OCI-LY1 (cell line): ENCODE data around the gene RHBDF2.

Experiments
- H2AFZ ChIP-seq: fragments of 200-600 bp; sonication (generic), shearing (Covaris generic); 2 replicates; pipeline ENCODE4 v1.6.0; 2014; ENCODE audit warnings: antibody characterized with exemption, mild to moderate bottlenecking, low read length
- H3F3A ChIP-seq: fragments of 200-600 bp; sonication (generic), shearing (Covaris generic); 2 replicates; pipeline ENCODE4 v1.6.0; 2014; ENCODE audit warnings: mild to moderate bottlenecking, antibody characterized with exemption, low read length, moderate library complexity; ENCODE audit not compliant: insufficient read depth
- H3K27ac ChIP-seq: fragments of 200-600 bp; sonication (generic); 2 replicates; pipeline ENCODE4 v1.5.1; 2014; ENCODE audit warnings: low read length, mixed run types, mild to moderate bottlenecking, low read depth; ENCODE audit not compliant: poor library complexity, severe bottlenecking
- H3K27me3 ChIP-seq: fragments of 200-600 bp; sonication (generic); 2 replicates; pipeline ENCODE4 v1.6.0; 2014; ENCODE audit warnings: antibody characterized with exemption, mild to moderate bottlenecking, low read length, moderate library complexity; ENCODE audit not compliant: insufficient read depth
- H3K36me3 ChIP-seq: fragments of 200-600 bp; sonication (generic); 2 replicates; pipeline ENCODE4 v1.6.1; 2014; ENCODE audit warnings: mild to moderate bottlenecking, antibody characterized with exemption, low read length, moderate library complexity, mixed read lengths; ENCODE audit not compliant: insufficient read depth
- H3K4me1 ChIP-seq: fragments of 200-600 bp; sonication (generic); 2 replicates; pipeline ENCODE4 v1.5.1; 2014; ENCODE audit warnings: mild to moderate bottlenecking, low read length, moderate library complexity; ENCODE audit not compliant: insufficient read depth, severe bottlenecking
- H3K4me2 ChIP-seq: fragments of 200-600 bp; sonication (generic), shearing (Covaris generic); 2 replicates; pipeline ENCODE4 v1.6.1; 2014; ENCODE audit warnings: low read length
- H3K4me3 ChIP-seq: fragments of 200-600 bp; sonication (generic); 2 replicates; pipeline ENCODE4 v1.5.1; 2014; ENCODE audit warnings: low read length, low read depth, mild to moderate bottlenecking, mixed read lengths; ENCODE audit not compliant: poor library complexity, severe bottlenecking
- H3K79me2 ChIP-seq: fragments of 200-600 bp; shearing (Covaris generic); 2 replicates; pipeline ENCODE4 v1.6.1; 2016; ENCODE audit warnings: mixed run types, low read length, mixed read lengths; ENCODE audit not compliant: insufficient read depth
- H3K9ac ChIP-seq: fragments of 200-600 bp; sonication (generic), shearing (Covaris generic); 2 replicates; pipeline ENCODE4 v1.6.1; 2014; ENCODE audit warnings: mild to moderate bottlenecking, low read length, mixed read lengths
- H3K9me2 ChIP-seq: fragments of 200-600 bp; sonication (generic), shearing (Covaris generic); 2 replicates; pipeline ENCODE4 v1.6.1; 2014; ENCODE audit warnings: low read depth, mild to moderate bottlenecking, low read length, mixed read lengths
- H3K9me3 ChIP-seq: fragments of 200-600 bp; shearing (Covaris generic); 2 replicates; pipeline ENCODE4 v1.6.1; 2014; ENCODE audit warnings: low read length, mixed read lengths
- H4K20me1 ChIP-seq: fragments of 200-600 bp; sonication (generic), shearing (Covaris generic); 2 replicates; pipeline ENCODE4 v1.6.0; 2016; ENCODE audit warnings: mild to moderate bottlenecking, low read length; ENCODE audit not compliant: insufficient read depth
- EZH2 ChIP-seq: fragments of 200-600 bp; sonication (generic), shearing (Covaris generic); IDR thresholded peaks from 2 replicates; pipeline ENCODE4 v1.8.0; 2017; ENCODE audit warnings: borderline replicate concordance, mixed run types, mild to moderate bottlenecking, antibody characterized with exemption, low read length, moderate library complexity, mixed read lengths
- TF ChIP-seq, protein P1 (sequence below): fragments of 200-600 bp; sonication (generic), shearing (Covaris generic); IDR thresholded peaks from 2 replicates; pipeline ENCODE4 v1.5.1; 2017; ENCODE audit warnings: mild to moderate bottlenecking, antibody characterized with exemption, low read length, moderate library complexity, mixed read lengths

The RHBDF2 gene

DNA sequence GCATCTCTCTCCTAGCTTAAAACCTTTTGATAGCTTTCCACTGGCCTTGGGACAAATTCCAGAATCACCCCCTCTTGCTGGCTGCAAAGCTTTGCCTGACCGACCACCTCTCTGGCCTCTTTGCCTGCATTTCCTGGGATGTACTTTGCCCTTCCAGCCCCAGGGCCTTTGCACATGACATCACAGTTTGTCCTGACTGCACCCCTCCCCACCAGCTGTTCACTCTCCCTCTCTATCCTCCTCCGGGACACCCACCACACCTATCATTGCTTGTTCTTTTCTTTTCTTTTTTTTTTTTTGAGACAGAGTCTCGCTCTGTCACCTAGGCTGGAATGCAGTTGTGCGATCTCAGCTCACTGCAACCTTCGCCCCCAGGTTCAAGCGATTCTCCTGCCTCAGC lies 25.9 kb downstream of the RHBDF2 start:
- Histone ChIP-seq H3K27ac (no peak overlapping the region), H3K4me1 (peaks cover 3% of the 10 kb centered on the region), H3K4me3 (no peak overlapping the region), H2AFZ (no peak overlapping the region), H3F3A (no peaks in the 10 kb centered on the region), H3K9me2 (no peaks in the 10 kb centered on the region), H3K4me2 (no peak overlapping the region), H3K36me3 (peaks cover 5% of the 10 kb centered on the region; the same call in 1 of the 2 replicates), H4K20me1 (no peaks in the 10 kb centered on the region), H3K27me3 (no peaks in the 10 kb centered on the region), H3K9ac (no peak overlapping the region), H3K79me2 (no peaks in the 10 kb centered on the region), H3K9me3 (no peaks in the 10 kb centered on the region)
- TF ChIP-seq, protein P1, sequence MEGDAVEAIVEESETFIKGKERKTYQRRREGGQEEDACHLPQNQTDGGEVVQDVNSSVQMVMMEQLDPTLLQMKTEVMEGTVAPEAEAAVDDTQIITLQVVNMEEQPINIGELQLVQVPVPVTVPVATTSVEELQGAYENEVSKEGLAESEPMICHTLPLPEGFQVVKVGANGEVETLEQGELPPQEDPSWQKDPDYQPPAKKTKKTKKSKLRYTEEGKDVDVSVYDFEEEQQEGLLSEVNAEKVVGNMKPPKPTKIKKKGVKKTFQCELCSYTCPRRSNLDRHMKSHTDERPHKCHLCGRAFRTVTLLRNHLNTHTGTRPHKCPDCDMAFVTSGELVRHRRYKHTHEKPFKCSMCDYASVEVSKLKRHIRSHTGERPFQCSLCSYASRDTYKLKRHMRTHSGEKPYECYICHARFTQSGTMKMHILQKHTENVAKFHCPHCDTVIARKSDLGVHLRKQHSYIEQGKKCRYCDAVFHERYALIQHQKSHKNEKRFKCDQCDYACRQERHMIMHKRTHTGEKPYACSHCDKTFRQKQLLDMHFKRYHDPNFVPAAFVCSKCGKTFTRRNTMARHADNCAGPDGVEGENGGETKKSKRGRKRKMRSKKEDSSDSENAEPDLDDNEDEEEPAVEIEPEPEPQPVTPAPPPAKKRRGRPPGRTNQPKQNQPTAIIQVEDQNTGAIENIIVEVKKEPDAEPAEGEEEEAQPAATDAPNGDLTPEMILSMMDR: no peak
- no peak for TF ChIP-seq EZH2

DNA sequence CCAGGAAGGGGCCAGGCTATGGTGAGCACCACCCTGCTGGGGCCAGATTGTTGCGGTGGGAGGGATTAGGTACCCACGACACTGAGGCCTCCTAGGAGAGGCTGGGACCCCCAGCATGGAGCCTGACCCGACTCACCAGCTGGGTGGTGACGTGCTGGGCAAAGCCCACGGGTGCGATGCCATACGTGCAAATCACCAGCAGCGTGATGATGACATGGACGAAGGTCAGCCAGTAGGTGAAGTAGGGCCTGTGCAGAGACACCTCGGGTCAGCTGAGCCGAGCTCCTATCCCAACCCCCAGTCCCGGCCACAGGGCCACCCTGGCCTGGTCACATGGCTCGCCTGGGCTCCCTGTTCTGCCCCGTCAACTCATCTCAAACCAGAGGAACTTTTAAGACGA lies 26.3 kb downstream of the RHBDF2 start:
- Histone ChIP-seq H2AFZ (no peak overlapping the region), H3K36me3 (peaks cover 5% of the 10 kb centered on the region; the same call in 1 of the 2 replicates), H3K4me3 (no peak overlapping the region), H3K27ac (no peak overlapping the region), H3F3A (no peaks in the 10 kb centered on the region), H3K79me2 (no peaks in the 10 kb centered on the region), H3K4me2 (no peak overlapping the region), H3K9me2 (no peaks in the 10 kb centered on the region), H3K4me1 (no peaks in the 10 kb centered on the region), H4K20me1 (no peaks in the 10 kb centered on the region), H3K27me3 (no peaks in the 10 kb centered on the region), H3K9me3 (no peaks in the 10 kb centered on the region), H3K9ac (no peak overlapping the region)
- TF ChIP-seq, protein P1: no peak
- no peak for TF ChIP-seq EZH2

DNA sequence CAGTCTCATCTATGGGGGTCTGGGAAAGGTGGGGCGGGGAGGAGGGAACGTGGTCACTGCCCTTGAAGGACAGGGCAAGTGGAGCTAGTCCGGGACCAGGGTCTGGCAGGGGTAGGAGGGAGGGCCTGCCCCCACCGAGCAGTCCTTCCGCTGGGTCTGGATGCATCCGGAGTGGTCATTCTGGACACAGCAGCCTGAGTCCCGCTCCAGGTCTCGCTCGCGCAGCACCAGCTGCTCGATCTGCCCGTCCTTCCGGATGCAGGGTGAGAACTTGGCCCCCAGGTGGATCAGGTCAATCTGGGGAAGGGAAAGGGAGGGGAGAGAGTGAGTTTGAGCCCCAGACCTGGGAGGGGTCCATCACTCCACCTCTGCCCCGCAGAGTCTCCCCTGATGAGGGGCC lies 27.0 kb downstream of the RHBDF2 start:
- H4K20me1 ChIP-seq: no peaks in the 10 kb centered on the region
- no peak overlapping the region for H3K4me3 ChIP-seq
- no peaks in the 10 kb centered on the region for H3F3A ChIP-seq
- H3K36me3 ChIP-seq: peaks cover 5% of the 10 kb centered on the region; the same call in 1 of the 2 replicates
- H3K79me2 ChIP-seq: no peaks in the 10 kb centered on the region
- no peaks in the 10 kb centered on the region for H3K27me3 ChIP-seq
- no peaks in the 10 kb centered on the region for H3K9me3 ChIP-seq
- H3K4me2 ChIP-seq: no peak overlapping the region
- no peaks in the 10 kb centered on the region for H3K4me1 ChIP-seq
- no peak overlapping the region for H3K27ac ChIP-seq
- no peaks in the 10 kb centered on the region for H3K9me2 ChIP-seq
- TF ChIP-seq, protein P1: no peak
- TF ChIP-seq EZH2: no peak
- H2AFZ ChIP-seq: no peak overlapping the region
- no peak overlapping the region for H3K9ac ChIP-seq
